Activated T-cell treated with anti-CD3 and anti-CD28 coated beads, Interleukin-2, amount 50 U/mL, for 1 hour (primary cell): Measurements from ENCODE around the gene SLK.

Experiments
- DNase-seq: peaks from one replicate; pipeline ENCODE4 v3.0.0-alpha.2; 2020

Gene SLK

GRCh38 chr10:104035194-104036068 is 68.5 kb downstream of the SLK start:
- no peak for DNase-seq

- no peak for DNase-seq
Observed at GRCh38 chr10:104036069-104036384, 69.1 kb downstream of the SLK start.

GRCh38 chr10:104036518-104037260 is 69.7 kb downstream of the SLK start:
- DNase-seq, result no peak

GRCh38 chr10:104037261-104037951 is 70.5 kb downstream of the SLK start:
- no peak for DNase-seq

GRCh38 chr10:104038537-104038936 is 71.6 kb downstream of the SLK start:
- DNase-seq, result no peak

GRCh38 chr10:104038958-104039752 is 72.2 kb downstream of the SLK start:
- DNase-seq, result no peak

- DNase-seq, result no peak
Observed at GRCh38 chr10:104040382-104040781, 73.4 kb downstream of the SLK start.

GRCh38 chr10:104040862-104041789 is 74.2 kb downstream of the SLK start:
- no peak for DNase-seq

GRCh38 chr10:104041891-104042535 is 75.1 kb downstream of the SLK start:
- DNase-seq, result no peak

- DNase-seq, result no peak
Observed at GRCh38 chr10:104043185-104043830, 76.4 kb downstream of the SLK start.

- no peak for DNase-seq
Observed at GRCh38 chr10:104043854-104044253, 76.9 kb downstream of the SLK start.

- no peak for DNase-seq
Observed at GRCh38 chr10:104045151-104046089, 78.5 kb downstream of the SLK start.

- no peak for DNase-seq
Observed at GRCh38 chr10:104046651-104047050, 79.7 kb downstream of the SLK start.

GRCh38 chr10:104049504-104050250 is 82.7 kb downstream of the SLK start:
- no peak for DNase-seq

GRCh38 chr10:104052431-104052830 is 85.5 kb downstream of the SLK start:
- DNase-seq, result no peak

GRCh38 chr10:104053201-104053600 is 86.3 kb downstream of the SLK start:
- DNase-seq, result no peak

GRCh38 chr10:104054430-104054829 is 87.5 kb downstream of the SLK start:
- no peak for DNase-seq

- no peak for DNase-seq
Observed at GRCh38 chr10:104056619-104057273, 89.8 kb downstream of the SLK start.
